Fibroblast of villous mesenchyme (primary cell): ENCODE data around the gene PPP1R14B. TPM values are rescaled to one million over a fixed set of nuclear protein-coding genes. Genes with fewer than 3 reads are reported as not detected.

Source experiments
- DNase-seq: peaks from one replicate; pipeline ENCODE4 v3.0.0-alpha.2; 2010; ENCODE audit warnings: low read depth
- H3K4me3 ChIP-seq: 2 replicates; pipeline ENCODE4 v1.5.1; 2011; ENCODE audit warnings: low read depth, mild to moderate bottlenecking, low read length
- total RNA-seq: library from RNA; depleted of rRNA; stranded (reverse); fragments of >200 nt; gene quantifications from 2 replicates; pipeline ENCODE4 v1.2.3, GENCODE V29; 2012
- TF ChIP-seq, protein P1 (sequence below): IDR thresholded peaks from 2 replicates; pipeline ENCODE4 v1.5.1; 2012; ENCODE audit warnings: low read depth, mild to moderate bottlenecking, low read length; ENCODE audit not compliant: insufficient read depth

PPP1R14B gene
- total RNA-seq, 1 donor = 155 TPM

- TF ChIP-seq, protein P1, sequence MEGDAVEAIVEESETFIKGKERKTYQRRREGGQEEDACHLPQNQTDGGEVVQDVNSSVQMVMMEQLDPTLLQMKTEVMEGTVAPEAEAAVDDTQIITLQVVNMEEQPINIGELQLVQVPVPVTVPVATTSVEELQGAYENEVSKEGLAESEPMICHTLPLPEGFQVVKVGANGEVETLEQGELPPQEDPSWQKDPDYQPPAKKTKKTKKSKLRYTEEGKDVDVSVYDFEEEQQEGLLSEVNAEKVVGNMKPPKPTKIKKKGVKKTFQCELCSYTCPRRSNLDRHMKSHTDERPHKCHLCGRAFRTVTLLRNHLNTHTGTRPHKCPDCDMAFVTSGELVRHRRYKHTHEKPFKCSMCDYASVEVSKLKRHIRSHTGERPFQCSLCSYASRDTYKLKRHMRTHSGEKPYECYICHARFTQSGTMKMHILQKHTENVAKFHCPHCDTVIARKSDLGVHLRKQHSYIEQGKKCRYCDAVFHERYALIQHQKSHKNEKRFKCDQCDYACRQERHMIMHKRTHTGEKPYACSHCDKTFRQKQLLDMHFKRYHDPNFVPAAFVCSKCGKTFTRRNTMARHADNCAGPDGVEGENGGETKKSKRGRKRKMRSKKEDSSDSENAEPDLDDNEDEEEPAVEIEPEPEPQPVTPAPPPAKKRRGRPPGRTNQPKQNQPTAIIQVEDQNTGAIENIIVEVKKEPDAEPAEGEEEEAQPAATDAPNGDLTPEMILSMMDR = no peak
- DNase-seq = no peak
- no peak overlapping the region for H3K4me3 ChIP-seq
These were observed 31.9 kb upstream of the PPP1R14B start for GRCh38 chr11:64278576-64279190.

- DNase-seq = no peak
- TF ChIP-seq, protein P1 = no peak
- no peak overlapping the region for H3K4me3 ChIP-seq
These were observed 30.1 kb upstream of the PPP1R14B start for GRCh38 chr11:64276653-64277431.

DNA sequence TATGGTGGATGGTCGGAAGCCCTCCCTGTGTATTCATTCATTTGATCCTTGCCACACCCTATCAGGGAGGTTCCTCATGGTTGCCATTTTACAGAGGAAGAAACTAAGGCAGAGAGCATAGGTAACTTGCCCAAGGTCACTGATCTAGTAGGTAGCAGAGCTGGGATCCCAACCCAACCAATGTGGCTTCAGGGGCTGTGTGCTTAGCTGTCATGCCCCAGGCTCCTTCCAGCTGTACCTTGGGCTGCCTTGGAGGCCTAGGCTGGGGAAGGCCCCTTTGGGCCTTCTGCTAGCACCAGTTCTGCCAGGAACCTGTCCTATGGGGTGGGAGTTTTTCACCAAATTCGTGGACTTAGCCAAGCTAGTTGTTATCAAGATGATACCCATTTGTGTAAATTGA, 29.1 kb upstream of the PPP1R14B start:
- no peak for DNase-seq
- H3K4me3 ChIP-seq = no peak overlapping the region
- TF ChIP-seq, protein P1 = no peak

DNA sequence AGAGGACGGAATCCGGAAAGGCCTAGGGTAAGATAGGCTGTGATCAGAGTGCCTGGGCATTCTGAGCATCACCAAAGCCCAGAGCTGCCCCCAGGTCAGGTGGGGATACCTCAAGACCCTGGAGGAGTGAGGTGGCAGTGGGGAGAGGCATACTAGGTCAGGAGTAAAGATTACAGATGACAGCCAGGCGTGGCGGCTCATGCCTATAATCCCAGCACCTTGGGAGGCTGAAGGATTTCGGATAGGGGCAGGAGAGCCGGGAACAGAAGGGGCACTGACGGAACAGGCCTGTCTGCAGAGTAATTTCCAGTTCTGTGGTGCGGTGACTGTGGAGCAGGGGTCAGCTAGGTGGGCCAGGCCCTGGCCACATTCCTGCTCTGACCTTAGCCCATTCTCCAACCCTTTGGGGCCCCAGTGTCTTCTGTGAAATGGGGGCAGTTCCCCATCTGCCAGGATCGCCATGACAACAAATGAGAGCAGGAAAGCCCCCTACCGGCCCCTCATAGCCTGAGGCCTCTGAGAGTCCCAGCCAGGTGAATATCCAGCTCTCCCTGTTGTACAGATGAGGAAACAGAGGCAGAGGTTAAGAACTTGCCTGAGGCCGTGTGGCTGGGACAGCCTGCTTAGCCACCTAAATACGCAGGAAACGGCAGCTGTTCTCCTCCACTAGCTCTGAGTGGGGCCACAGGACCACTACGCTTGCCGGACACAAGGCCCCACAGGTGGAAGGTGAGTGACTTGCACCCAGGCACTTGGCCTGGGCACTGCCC, 28.5 kb upstream of the PPP1R14B start:
- TF ChIP-seq, protein P1 = no peak
- DNase-seq = no peak
- H3K4me3 ChIP-seq = no peak overlapping the region

DNA sequence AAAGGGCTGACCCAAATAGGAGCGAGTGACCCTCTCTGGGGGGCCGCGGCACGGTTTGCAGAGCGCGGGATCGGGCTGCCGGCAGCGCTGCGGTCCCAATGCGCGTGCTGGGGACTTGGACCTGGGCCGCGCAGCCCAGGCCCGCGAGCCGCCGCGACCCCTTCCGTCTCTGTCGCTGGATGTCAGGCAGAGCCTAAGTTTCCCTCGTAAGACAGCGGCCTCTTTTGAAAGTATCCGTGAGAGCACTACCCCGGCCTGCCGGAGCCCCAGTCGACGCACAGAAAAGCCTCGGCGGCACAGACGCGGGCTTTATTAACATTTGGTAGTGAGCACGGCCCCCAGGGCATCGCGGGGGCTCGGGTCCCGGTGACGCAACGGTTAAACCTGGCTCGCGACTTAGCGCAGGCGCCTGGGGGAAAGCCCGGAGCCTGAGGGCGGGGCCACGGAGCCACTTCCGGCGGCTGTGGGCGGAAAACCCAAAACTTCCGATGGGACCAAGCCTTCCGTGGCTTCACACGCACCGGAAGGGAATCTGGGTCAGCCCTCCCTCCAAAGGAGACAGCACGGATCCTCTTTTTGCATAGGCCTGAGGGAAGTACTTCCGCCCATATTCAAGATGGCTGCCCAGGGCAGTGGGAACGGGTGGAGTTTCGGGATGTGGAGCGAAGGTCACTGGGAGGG, 22.9 kb upstream of the PPP1R14B start:
- H3K4me3 ChIP-seq = peak overlapping the region; percentile 76
- peak; percentile 100 for DNase-seq
- TF ChIP-seq, protein P1 = no peak

DNA sequence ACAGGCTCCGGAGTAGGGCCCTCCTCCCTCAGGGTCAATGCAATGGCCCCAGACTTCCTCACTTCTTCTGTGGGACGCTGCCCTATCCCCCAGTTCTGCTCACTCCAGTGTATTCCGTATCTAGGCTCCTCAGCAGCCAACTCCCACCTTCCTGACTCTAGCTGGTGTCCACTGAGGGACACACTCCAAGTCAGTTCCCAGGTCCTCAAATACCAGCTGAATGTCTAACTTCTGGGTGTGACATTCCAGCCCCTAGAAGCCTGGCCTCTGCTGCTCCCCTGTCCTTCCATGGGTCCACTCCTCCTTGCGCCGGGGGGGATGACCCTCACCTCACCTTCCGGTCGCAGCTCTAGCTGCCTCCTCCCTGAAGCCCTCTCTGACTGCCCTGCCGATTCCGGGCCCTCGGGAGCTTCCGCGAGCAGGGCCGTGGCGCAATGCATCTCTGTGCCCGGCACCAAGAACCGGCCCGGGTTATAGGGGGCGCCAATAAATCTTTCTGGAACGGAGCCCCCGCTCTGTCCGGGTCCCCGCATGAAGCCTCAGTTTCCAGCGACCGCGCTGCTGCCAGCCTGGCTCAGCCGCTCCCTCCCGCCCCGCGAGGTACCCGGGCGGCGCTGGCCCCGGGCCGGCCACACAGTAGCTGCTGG, 22.3 kb upstream of the PPP1R14B start:
- DNase-seq = peak; percentile 53
- TF ChIP-seq, protein P1 = no peak

More for the DNA sequence above, 22.3 kb upstream of the PPP1R14B start:
- peak overlapping the region; percentile 76 for H3K4me3 ChIP-seq
